ENCODE results near the gene CRIP1. TPM values are rescaled to one million over a fixed set of nuclear protein-coding genes. Genes with fewer than 3 reads are reported as not detected.
A peak's percentile ranks its signal among the peaks of the same experiment; 100 is the strongest.

Gene CRIP1
- total RNA-seq, 2 donors from 2014 or later = 97.1 to 220 TPM

DNA sequence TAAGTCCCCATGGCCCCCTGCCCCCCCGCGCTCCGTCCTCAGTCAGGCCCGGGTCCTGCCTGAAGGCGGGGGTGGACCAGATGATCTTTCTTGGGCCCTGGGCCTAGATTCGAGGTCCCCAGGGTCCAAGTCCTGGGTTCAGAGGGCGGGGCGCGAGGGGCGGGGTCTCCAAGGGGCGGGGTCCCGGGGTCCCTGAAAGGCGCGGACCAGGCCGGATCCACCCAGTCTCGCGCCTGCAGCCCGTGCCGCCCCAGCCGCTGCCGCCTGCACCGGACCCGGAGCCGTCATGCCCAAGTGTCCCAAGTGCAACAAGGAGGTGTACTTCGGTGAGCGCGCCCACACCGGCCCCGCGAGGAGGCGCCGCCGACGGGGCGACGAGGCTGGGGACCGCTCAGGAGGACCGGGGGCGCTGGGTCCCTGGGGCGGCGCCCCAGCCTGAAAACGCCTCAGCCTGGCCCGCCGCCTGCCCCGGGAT, 325 bp downstream of the CRIP1 start:
- no peaks in the 10 kb centered on the region for H3K36me3 ChIP-seq
- H3K9ac ChIP-seq (ENCODE audit: low read depth in 2 of 2, low read length in 2 of 2) = peak overlapping the region; percentile 86 to 87
- H3K4me3 ChIP-seq = peak overlapping the region; percentile 57
- peak; percentile 86 for DNase-seq
- peak overlapping the region; percentile 96 for H3K27ac ChIP-seq
- TF ChIP-seq, protein P1, sequence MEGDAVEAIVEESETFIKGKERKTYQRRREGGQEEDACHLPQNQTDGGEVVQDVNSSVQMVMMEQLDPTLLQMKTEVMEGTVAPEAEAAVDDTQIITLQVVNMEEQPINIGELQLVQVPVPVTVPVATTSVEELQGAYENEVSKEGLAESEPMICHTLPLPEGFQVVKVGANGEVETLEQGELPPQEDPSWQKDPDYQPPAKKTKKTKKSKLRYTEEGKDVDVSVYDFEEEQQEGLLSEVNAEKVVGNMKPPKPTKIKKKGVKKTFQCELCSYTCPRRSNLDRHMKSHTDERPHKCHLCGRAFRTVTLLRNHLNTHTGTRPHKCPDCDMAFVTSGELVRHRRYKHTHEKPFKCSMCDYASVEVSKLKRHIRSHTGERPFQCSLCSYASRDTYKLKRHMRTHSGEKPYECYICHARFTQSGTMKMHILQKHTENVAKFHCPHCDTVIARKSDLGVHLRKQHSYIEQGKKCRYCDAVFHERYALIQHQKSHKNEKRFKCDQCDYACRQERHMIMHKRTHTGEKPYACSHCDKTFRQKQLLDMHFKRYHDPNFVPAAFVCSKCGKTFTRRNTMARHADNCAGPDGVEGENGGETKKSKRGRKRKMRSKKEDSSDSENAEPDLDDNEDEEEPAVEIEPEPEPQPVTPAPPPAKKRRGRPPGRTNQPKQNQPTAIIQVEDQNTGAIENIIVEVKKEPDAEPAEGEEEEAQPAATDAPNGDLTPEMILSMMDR (IDR thresholded peaks at IDR 0.05) = no peak
- H3K27me3 ChIP-seq = peaks cover 12% of the 10 kb centered on the region
- H3K9me3 ChIP-seq = no peaks in the 10 kb centered on the region
- intact Hi-C loops (cut with DNase I) = loop anchor here (5.0 kb wide), 1 partner anchor 115 kb away; no protein-coding TSS in a partner anchor
- H3K4me1 ChIP-seq = peaks cover 28% of the 10 kb centered on the region

DNA sequence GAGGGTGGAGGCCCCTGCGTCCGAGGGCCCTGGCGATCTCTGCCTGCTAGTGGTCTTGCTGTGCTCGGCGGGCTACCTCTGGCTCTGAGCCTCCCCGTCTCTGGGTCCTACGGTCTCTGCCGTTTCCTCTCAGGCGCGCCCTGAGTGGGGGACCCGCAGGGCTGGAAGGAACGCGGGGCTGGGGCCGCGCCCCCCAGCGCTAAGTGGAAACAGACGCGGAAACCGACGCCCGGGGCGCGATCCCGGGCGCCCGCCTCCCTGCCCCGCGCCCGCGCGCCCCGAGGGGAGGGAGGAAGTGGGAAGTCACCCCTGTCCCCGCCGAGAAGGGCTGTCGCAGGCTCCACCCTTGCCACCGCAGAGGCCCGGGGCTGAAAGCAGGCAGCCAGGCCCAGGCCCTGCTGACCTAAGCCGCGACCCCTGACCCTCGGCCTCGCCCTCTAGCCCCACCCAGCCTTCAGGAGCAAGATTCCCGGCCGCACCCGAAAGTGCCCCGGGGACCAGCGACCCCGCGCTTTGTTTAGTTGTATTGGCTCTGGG, 831 bp downstream of the CRIP1 start:
- H3K9ac ChIP-seq (ENCODE audit: low read depth in 2 of 2, low read length in 2 of 2) = peak overlapping the region; percentile 86 to 87
- no peaks in the 10 kb centered on the region for H3K9me3 ChIP-seq
- peak overlapping the region; percentile 96 for H3K27ac ChIP-seq
- peaks cover 12% of the 10 kb centered on the region for H3K27me3 ChIP-seq
- peak overlapping the region; percentile 57 for H3K4me3 ChIP-seq
- intact Hi-C loops (cut with DNase I) = loop anchor here (5.0 kb wide), 1 partner anchor 115 kb away; no protein-coding TSS in a partner anchor
- peak; percentile 78 for DNase-seq
- no peaks in the 10 kb centered on the region for H3K36me3 ChIP-seq
- H3K4me1 ChIP-seq = peaks cover 23% of the 10 kb centered on the region
- TF ChIP-seq, protein P1 (IDR thresholded peaks at IDR 0.05) = no peak

DNA sequence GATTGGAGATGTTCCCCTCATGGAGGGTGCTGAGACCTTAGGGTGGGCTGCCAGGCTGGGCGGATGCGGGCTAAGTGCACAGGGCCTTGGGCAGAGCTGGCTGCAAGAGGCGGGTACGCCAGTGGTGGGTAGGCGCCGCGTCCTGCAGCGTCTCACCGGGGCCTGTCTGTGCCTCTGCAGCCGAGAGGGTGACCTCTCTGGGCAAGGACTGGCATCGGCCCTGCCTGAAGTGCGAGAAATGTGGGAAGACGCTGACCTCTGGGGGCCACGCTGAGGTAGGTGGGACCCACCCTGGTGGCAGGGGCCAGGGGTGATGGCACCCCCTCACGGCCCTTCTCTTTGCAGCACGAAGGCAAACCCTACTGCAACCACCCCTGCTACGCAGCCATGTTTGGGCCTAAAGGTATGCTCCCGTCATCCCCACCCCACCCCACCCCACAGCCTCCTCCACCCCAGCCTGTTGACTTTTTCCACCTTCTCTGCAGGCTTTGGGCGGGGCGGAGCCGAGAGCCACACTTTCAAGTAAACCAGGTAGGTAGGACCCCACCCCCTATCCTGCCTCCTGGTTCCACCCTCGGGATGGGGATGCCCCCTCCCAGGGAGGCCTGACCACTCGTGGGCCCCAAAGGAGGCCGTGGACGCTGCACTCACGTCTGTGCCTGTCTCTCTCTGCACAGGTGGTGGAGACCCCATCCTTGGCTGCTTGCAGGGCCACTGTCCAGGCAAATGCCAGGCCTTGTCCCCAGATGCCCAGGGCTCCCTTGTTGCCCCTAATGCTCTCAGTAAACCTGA, 1.5 kb downstream of the CRIP1 start:
- peak overlapping the region; percentile 96 for H3K27ac ChIP-seq
- TF ChIP-seq, protein P1 (IDR thresholded peaks at IDR 0.05) = no peak
- peak overlapping the region; percentile 64 for H3K4me3 ChIP-seq
- H3K9me3 ChIP-seq = no peaks in the 10 kb centered on the region
- intact Hi-C loops (cut with DNase I) = loop anchor here (5.0 kb wide), 1 partner anchor 116 kb away; no protein-coding TSS in a partner anchor
- peak; percentile 86 for DNase-seq
- peak overlapping the region; percentile 87 to 96 for H3K9ac ChIP-seq (ENCODE audit: low read depth in 2 of 2, low read length in 2 of 2)
- no peaks in the 10 kb centered on the region for H3K36me3 ChIP-seq
- H3K4me1 ChIP-seq = peaks cover 20% of the 10 kb centered on the region
- peaks cover 12% of the 10 kb centered on the region for H3K27me3 ChIP-seq

DNA sequence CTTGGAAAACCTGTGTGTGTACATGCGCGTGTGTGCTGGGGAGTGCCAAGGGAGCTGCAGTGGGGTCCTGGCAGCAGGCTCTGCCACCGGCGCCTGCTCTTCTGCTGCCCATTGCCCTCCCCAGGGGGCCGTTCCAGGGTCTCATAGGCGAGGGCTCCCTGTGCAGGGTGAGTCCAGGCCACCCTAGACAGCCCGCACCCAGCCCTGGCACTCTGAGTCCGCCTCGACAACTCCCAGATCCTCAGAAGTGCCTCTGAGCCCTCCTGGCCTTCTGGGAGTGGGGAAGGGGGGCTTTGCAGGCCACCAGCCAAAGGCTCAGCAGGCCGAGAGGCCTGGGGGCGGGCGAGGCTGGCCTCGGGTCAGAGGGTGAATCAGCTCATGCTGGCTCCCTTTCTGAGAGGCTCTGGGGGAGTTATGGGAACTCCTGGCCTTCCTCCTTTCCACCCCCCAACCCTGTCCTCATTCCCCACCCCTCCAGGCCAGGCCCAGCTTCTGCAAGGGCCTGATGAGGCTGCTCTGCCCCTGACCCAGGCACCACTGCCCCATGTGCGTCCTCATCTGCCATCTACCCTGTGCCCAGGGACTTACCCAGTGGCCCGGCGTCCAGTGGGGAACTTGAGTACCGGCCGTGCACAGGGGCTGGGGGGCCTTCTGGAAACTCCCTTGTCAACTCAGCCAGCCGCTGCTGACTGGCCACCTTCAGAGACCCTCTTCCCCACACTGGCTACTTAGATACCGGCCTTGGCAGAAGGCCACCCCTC, 2.3 kb downstream of the CRIP1 start:
- Histone ChIP-seq H3K9me3 (no peaks in the 10 kb centered on the region), H3K4me3 (peak overlapping the region; percentile 64), H3K9ac (ENCODE audit: low read depth in 2 of 2, low read length in 2 of 2) (peak overlapping the region; percentile 85 to 96), H3K36me3 (no peaks in the 10 kb centered on the region), H3K4me1 (peaks cover 20% of the 10 kb centered on the region), H3K27ac (peak overlapping the region; percentile 96), H3K27me3 (peaks cover 12% of the 10 kb centered on the region)
- TF ChIP-seq, protein P1 (IDR thresholded peaks at IDR 0.05) = no peak
- peak; percentile 39 for DNase-seq
- intact Hi-C loops (cut with DNase I) = loop anchor here (5.0 kb wide), 1 partner anchor 117 kb away; no protein-coding TSS in a partner anchor
